H1 (cell line): Measurements from ENCODE around the gene TAS2R31. TPM values are rescaled to one million over a fixed set of nuclear protein-coding genes. Genes with fewer than 3 reads are reported as not detected.
"Not testable (repeated sequence)": the region's sequence is repeated elsewhere in the genome, so short reads cannot be mapped to it uniquely, and the experiment has no call there.

Experiments used
- CTCF ChIA-PET: fragments of 300-600 bp; sonication (Branson Sonifier 250); formaldehyde crosslinking; loops from one replicate; lab custom pipeline; 2021; ENCODE audit not compliant: partially characterized antibody; lab: Charles Lee
- POLR2A ChIA-PET: fragments of 300-600 bp; sonication (Branson Sonifier 250); formaldehyde crosslinking; loops from one replicate; lab custom pipeline; 2021; ENCODE audit warnings: inconsistent platforms; ENCODE audit not compliant: partially characterized antibody; lab: Charles Lee
- DNase-seq, 2 experiments: peaks; one replicate each; pipeline versions ENCODE4 v3.0.0 to v3.0.0-alpha.2; 2010 to 2022; ENCODE audit warnings: low spot score in 2 of 2, low read depth in 1 of 2, mixed read lengths in 1 of 2
- FAIRE-seq: peaks from 2 replicates; lab custom pipeline; 2011; peaks lifted over from hg19 to GRCh38; lab: Jason Lieb, UNC
- H2AFZ ChIP-seq: 2 replicates; pipeline ENCODE4 v1.8.1; 2012; ENCODE audit warnings: low read length, inconsistent platforms
- H2AK5ac ChIP-seq: 2 replicates; pipeline ENCODE4 v1.6.1; 2013; ENCODE audit warnings: low read depth, low read length
- H2BK120ac ChIP-seq: replicated peaks from 2 replicates; pipeline ENCODE3; 2013; ENCODE audit warnings: low read depth, low read length, inconsistent platforms
- H2BK12ac ChIP-seq: 2 replicates; pipeline ENCODE4 v1.6.1; 2013; ENCODE audit warnings: low read depth, low read length
- H2BK15ac ChIP-seq: 2 replicates; pipeline ENCODE4 v1.6.1; 2013; ENCODE audit warnings: low read length
- H2BK20ac ChIP-seq: 2 replicates; pipeline ENCODE4 v1.6.1; 2013; ENCODE audit warnings: low read length
- H2BK5ac ChIP-seq: 2 replicates; pipeline ENCODE4 v1.6.1; 2013; ENCODE audit warnings: low read depth, low read length
- H3K14ac ChIP-seq: 2 replicates; pipeline ENCODE4 v1.6.1; 2013; ENCODE audit warnings: inconsistent platforms; ENCODE audit not compliant: insufficient read length
- H3K18ac ChIP-seq: 2 replicates; pipeline ENCODE4 v1.6.1; 2013; ENCODE audit warnings: low read length; ENCODE audit errors: extremely low read depth
- H3K23ac ChIP-seq: 2 replicates; pipeline ENCODE4 v1.6.1; 2013; ENCODE audit warnings: inconsistent platforms; ENCODE audit not compliant: insufficient read length
- H3K23me2 ChIP-seq: 2 replicates; pipeline ENCODE4 v1.6.1; 2013; ENCODE audit warnings: low read depth, low read length
- H3K27ac ChIP-seq: 2 replicates; pipeline ENCODE4 v1.6.1; 2011; ENCODE audit warnings: low read depth, low read length, inconsistent platforms
- H3K27me3 ChIP-seq, 4 experiments: replicated peaks in 1 of 4; 1 replicate in 1 of 4; 2 replicates in 3 of 4; pipeline versions ENCODE4 v1.6.1 to v1.8.1; 2011 to 2013; ENCODE audit warnings: low read length in 3 of 4, mild to moderate bottlenecking in 3 of 4, inconsistent platforms in 2 of 4, mixed read lengths in 2 of 4, moderate library complexity in 1 of 4; ENCODE audit not compliant: control insufficient read depth in 3 of 4, insufficient read depth in 3 of 4; ENCODE audit errors: extremely low read depth in 1 of 4
- H3K36me3 ChIP-seq, 4 experiments: 2 replicates each; pipeline versions ENCODE4 v1.6.1 to v1.8.1; 2011 to 2013; ENCODE audit warnings: mild to moderate bottlenecking in 4 of 4, low read length in 3 of 4, moderate library complexity in 2 of 4, control low read depth in 1 of 4, inconsistent platforms in 1 of 4; ENCODE audit not compliant: insufficient read depth in 4 of 4, control insufficient read depth in 2 of 4
- H3K4ac ChIP-seq: replicated peaks from 2 replicates; pipeline ENCODE3; 2013; ENCODE audit warnings: low read length, low read depth, mixed read lengths, inconsistent platforms; ENCODE audit not compliant: insufficient read length
- H3K4me1 ChIP-seq, 4 experiments: replicated peaks in 1 of 4; 1 replicate in 1 of 4; 2 replicates in 3 of 4; pipeline versions ENCODE4 v1.6.1 to v1.8.1; 2011 to 2013; ENCODE audit warnings: low read length in 3 of 4, inconsistent platforms in 2 of 4, mixed read lengths in 1 of 4; ENCODE audit not compliant: insufficient read depth in 4 of 4, control insufficient read depth in 3 of 4
- H3K4me2 ChIP-seq, 2 experiments: 2 replicates each; pipeline versions ENCODE4 v1.6.1 to v1.8.1; 2011 to 2013; ENCODE audit warnings: low read depth in 2 of 2, low read length in 2 of 2, control low read depth in 1 of 2, inconsistent platforms in 1 of 2, mild to moderate bottlenecking in 1 of 2; ENCODE audit not compliant: insufficient read depth in 1 of 2
- H3K4me3 ChIP-seq, 4 experiments: fragments of 200-600, 300-600 bp in 1 of 4; sonication (generic), shearing (Covaris generic), sonication (Bioruptor Twin) in 1 of 4; 2 replicates each; pipeline versions ENCODE4 v1.5.1 to v1.8.1; 2011 to 2016; ENCODE audit warnings: low read length in 4 of 4, low read depth in 3 of 4, control low read depth in 2 of 4, inconsistent platforms in 2 of 4, mild to moderate bottlenecking in 2 of 4, mixed read lengths in 1 of 4, moderate library complexity in 1 of 4; ENCODE audit not compliant: insufficient read depth in 2 of 4; ENCODE audit errors: extremely low read depth in 1 of 4
- H3K56ac ChIP-seq: replicated peaks from 2 replicates; pipeline ENCODE3; 2013; ENCODE audit warnings: low read depth, mild to moderate bottlenecking, mixed read lengths, low read length, inconsistent platforms; ENCODE audit not compliant: insufficient read length
- H3K79me1 ChIP-seq: 2 replicates; pipeline ENCODE4 v1.6.1; 2013; ENCODE audit warnings: low read depth, low read length, control low read depth
- H3K79me2 ChIP-seq, 2 experiments: 2 replicates each; pipeline versions ENCODE4 v1.6.1 to v1.8.1; 2012 to 2013; ENCODE audit warnings: low read length in 2 of 2, mild to moderate bottlenecking in 2 of 2, inconsistent platforms in 1 of 2; ENCODE audit not compliant: insufficient read depth in 2 of 2, control insufficient read depth in 1 of 2
- H3K9ac ChIP-seq, 4 experiments: replicated peaks in 1 of 4; 1 replicate in 1 of 4; 2 replicates in 3 of 4; pipeline versions ENCODE4 v1.6.1 to v1.8.1; 2011 to 2013; ENCODE audit warnings: low read depth in 3 of 4, low read length in 3 of 4, control low read depth in 2 of 4, mild to moderate bottlenecking in 2 of 4, moderate library complexity in 2 of 4, inconsistent platforms in 1 of 4; ENCODE audit errors: extremely low read depth in 1 of 4
- H3K9me3 ChIP-seq, 2 experiments: 2 replicates each; pipeline versions ENCODE4 v1.6.1 to v1.8.1; 2012 to 2013; ENCODE audit warnings: mild to moderate bottlenecking in 2 of 2, moderate library complexity in 2 of 2, control low read depth in 1 of 2, inconsistent platforms in 1 of 2, low read depth in 1 of 2, low read length in 1 of 2, mixed read lengths in 1 of 2; ENCODE audit not compliant: insufficient read depth in 2 of 2
- H4K20me1 ChIP-seq, 2 experiments: replicated peaks in 1 of 2; 2 replicates each; pipeline versions ENCODE3 to v1.8.1; 2011 to 2013; ENCODE audit warnings: inconsistent platforms in 2 of 2, low read length in 2 of 2, mild to moderate bottlenecking in 1 of 2; ENCODE audit not compliant: insufficient read depth in 2 of 2, control insufficient read depth in 1 of 2
- H4K5ac ChIP-seq: 2 replicates; pipeline ENCODE4 v1.6.1; 2013; ENCODE audit warnings: low read length, low read depth, mixed read lengths, inconsistent platforms; ENCODE audit not compliant: insufficient read length
- H4K8ac ChIP-seq: 2 replicates; pipeline ENCODE4 v1.8.0; 2013; ENCODE audit warnings: mild to moderate bottlenecking, moderate library complexity, low read length, inconsistent platforms; ENCODE audit not compliant: insufficient read depth; ENCODE audit errors: extremely low read depth
- H4K91ac ChIP-seq: replicated peaks from 2 replicates; pipeline ENCODE3; 2013; ENCODE audit warnings: low read length, mixed read lengths, inconsistent platforms; ENCODE audit not compliant: insufficient read length
- WGBS, 2 experiments: shearing (Covaris generic) in 1 of 2; methylation state at CpG; one replicate each; pipeline versions ENCODE4 v1.1.6 to v1.1.7; 2013 to 2015; ENCODE audit warnings: low lambda C conversion rate in 2 of 2, mixed read lengths in 2 of 2, inconsistent platforms in 1 of 2, low coverage in 1 of 2, missing lambda C conversion rate in 1 of 2; ENCODE audit not compliant: insufficient replicate concordance in 2 of 2, insufficient coverage in 1 of 2, insufficient read length in 1 of 2; ENCODE audit errors: extremely low coverage in 1 of 2, missing lambda C conversion rate in 1 of 2; 5-methylcytosine and 5-hydroxymethylcytosine counted together
- polyA plus RNA-seq, 7 experiments: library from polyadenylated mRNA; depleted of rRNA in 3 of 7; stranded (reverse) in 5 of 7; unstranded in 2 of 7; fragments of >200 nt in 5 of 7; fragments of 200-250 nt in 2 of 7; gene quantifications; 1 replicate in 5 of 7; 2 replicates in 1 of 7; 4 replicates in 1 of 7; pipeline versions ENCODE4 v1.2.1 to v1.2.3, GENCODE V29; 2011 to 2013; ENCODE audit warnings: missing spikeins in 2 of 7, mixed read lengths in 2 of 7
- total RNA-seq: library from RNA; stranded (reverse); fragmentation: NEBNext Ultra II Directional; extraction: Animal tissue kit (Norgen Biotek cat#: 25700); gene quantifications from 2 replicates; pipeline ENCODE4 v1.2.1, GENCODE V29; 2021

TAS2R31 gene
- total and polyA plus RNA-seq, 2 of the 8 experiments (the other 6 are each of a cell fraction or from before 2014, with no cell fraction given): 0.24 to 1.4 TPM

DNA sequence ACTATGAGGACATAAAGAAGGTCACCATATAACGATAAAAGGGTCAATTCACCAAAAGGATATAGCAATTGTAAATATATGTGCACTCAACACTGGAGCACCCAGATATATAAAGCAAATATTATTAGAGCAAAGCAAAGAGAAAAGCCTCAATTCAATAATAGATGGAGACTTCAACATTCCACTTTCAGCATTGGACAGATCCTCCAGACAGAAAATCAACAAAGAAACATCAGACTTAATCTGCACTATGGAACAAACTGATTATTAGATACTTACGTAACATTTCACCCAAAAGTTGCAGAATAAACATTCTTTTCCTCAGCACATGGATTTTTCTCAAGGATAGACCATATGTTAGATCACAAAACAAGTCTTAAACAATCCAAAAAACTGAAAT is 10.2 kb upstream of the TAS2R31 start:
- H3K23me2 ChIP-seq, H2AK5ac ChIP-seq, H3K18ac ChIP-seq, DNase-seq, H2BK5ac ChIP-seq, H3K56ac ChIP-seq, H3K79me1 ChIP-seq, H2BK20ac ChIP-seq, H4K5ac ChIP-seq, H4K8ac ChIP-seq, H3K9ac ChIP-seq, H3K79me2 ChIP-seq, FAIRE-seq, H3K4ac ChIP-seq, H2BK120ac ChIP-seq, H3K27ac ChIP-seq, H3K4me2 ChIP-seq, H3K36me3 ChIP-seq, H2BK15ac ChIP-seq, H3K4me1 ChIP-seq, POLR2A ChIA-PET, H3K9me3 ChIP-seq, H3K23ac ChIP-seq, H3K27me3 ChIP-seq, H2BK12ac ChIP-seq, H4K91ac ChIP-seq, H2AFZ ChIP-seq, H3K14ac ChIP-seq, H3K4me3 ChIP-seq, H4K20me1 ChIP-seq: not testable (repeated sequence)
- CTCF ChIA-PET: interaction anchor here (2.5 kb wide), 1 partner anchor 15 kb away, joined by 8 read pairs; no protein-coding TSS in a partner anchor
- 67% methylated on average over 2 of the region's 2 CpGs; no CpG with 5 or more reads in 1 of the 2 experiments for WGBS, 2 experiments
